ENCODE data around the gene FSD2.

DNA sequence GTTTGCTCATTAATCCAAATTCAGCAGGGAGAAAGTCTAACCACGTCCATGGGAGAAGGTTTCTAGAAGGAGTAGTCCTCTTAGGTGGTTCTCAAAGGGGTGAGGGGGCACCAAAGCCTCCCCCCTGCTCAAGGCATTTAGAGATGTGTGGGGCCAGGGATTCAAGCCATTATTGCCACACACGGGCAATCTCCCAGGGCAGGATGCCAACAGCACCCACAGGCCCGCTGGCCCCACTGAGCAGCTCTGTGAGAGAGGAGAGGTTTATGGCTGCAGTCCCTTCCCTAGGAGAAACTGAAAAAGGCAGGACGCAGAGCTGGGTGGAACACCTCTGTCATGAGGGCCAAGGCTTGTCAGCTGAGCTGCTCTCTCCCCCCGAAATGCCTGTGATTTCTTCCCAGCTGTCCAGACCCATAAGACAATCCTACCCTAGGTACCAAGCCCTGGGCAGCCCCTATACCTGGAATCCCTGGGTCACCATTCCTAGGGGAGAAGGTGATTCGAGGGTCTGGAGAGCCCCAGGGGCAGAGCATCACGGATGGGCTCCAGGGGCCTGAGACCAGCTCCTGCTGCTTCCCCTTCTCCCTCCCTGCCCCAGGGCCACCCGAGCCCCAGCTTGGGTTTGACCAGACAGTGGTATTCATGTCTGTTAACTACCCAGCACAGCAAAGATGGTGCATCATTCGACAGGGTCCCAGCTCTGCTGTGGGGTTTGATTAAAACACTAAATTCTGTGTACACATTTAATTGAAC lies 42.5 kb upstream of the FSD2 start:
- TF ChIP-seq, protein P1, sequence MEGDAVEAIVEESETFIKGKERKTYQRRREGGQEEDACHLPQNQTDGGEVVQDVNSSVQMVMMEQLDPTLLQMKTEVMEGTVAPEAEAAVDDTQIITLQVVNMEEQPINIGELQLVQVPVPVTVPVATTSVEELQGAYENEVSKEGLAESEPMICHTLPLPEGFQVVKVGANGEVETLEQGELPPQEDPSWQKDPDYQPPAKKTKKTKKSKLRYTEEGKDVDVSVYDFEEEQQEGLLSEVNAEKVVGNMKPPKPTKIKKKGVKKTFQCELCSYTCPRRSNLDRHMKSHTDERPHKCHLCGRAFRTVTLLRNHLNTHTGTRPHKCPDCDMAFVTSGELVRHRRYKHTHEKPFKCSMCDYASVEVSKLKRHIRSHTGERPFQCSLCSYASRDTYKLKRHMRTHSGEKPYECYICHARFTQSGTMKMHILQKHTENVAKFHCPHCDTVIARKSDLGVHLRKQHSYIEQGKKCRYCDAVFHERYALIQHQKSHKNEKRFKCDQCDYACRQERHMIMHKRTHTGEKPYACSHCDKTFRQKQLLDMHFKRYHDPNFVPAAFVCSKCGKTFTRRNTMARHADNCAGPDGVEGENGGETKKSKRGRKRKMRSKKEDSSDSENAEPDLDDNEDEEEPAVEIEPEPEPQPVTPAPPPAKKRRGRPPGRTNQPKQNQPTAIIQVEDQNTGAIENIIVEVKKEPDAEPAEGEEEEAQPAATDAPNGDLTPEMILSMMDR (IDR thresholded peaks at IDR 0.05; ENCODE audit: insufficient read depth, low read depth, low read length) = no peak
- no peak for TF ChIP-seq EZH2 (IDR thresholded peaks at IDR 0.05; ENCODE audit: insufficient read depth, low read length)
